Fibroblast of the aortic adventitia (primary cell): ENCODE data around the gene PPP4R4. TPM values are rescaled to one million over a fixed set of nuclear protein-coding genes. Genes with fewer than 3 reads are reported as not detected.
"Not testable (repeated sequence)": the region's sequence is repeated elsewhere in the genome, so short reads cannot be mapped to it uniquely, and the experiment has no call there.

ENCODE experiments used
- DNase-seq: peaks from one replicate; pipeline ENCODE4 v3.0.0-alpha.2; 2010; ENCODE audit warnings: low read depth
- H3K4me3 ChIP-seq: 2 replicates; pipeline ENCODE4 v1.5.1; 2011; ENCODE audit warnings: low read depth, mild to moderate bottlenecking, control low read depth, low read length, moderate library complexity
- CTCF ChIP-seq: IDR thresholded peaks from 2 replicates; pipeline ENCODE4 v1.5.1; 2011; ENCODE audit warnings: mild to moderate bottlenecking, low read length, control low read depth, inconsistent platforms; ENCODE audit not compliant: insufficient read depth
- total RNA-seq: library from RNA; depleted of rRNA; stranded (reverse); fragments of >200 nt; gene quantifications from 2 replicates; pipeline ENCODE4 v1.2.3, GENCODE V29; 2012; ENCODE audit warnings: low replicate concordance

The PPP4R4 gene
- total RNA-seq, 1 donor = 7.0 TPM

- TF ChIP-seq CTCF = no peak
- H3K4me3 ChIP-seq = no peak overlapping the region
- DNase-seq = no peak
These were observed 29.4 kb upstream of the PPP4R4 start for GRCh38 chr14:94144765-94145164.

DNA sequence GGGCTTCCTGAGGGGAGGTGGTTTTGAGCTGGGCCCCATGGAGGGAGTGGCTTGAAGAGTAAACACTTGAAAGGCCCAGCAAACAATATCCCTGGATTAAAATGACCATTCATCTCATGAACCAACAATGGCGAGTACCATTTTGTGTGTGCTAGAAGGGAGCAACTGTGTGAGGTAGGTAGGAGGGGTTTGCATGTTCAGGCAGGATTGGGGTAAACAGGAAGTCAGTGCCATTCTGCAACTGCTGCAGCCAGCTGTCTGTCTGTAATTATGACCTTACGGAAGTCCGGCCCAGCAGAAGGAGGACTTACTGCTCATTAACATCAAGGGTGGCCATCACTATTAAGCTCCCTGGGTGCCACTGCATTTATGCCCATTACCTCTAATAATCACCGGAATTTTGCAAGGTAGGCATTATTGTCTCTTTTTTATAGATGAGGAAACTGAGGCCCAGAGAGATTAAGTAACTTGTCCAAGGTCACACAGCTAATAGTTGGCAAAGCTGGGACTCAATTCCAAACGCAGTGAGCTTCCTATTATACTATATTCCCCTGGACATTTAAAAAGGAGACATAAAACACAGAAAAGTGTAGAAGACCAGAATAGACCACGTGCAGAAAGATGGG is 28.1 kb upstream of the PPP4R4 start:
- TF ChIP-seq CTCF = no peak
- H3K4me3 ChIP-seq = no peak overlapping the region
- no peak for DNase-seq

- no peak overlapping the region for H3K4me3 ChIP-seq
- no peak for TF ChIP-seq CTCF
- no peak for DNase-seq
These were observed 21.4 kb upstream of the PPP4R4 start for GRCh38 chr14:94152676-94153075.

DNA sequence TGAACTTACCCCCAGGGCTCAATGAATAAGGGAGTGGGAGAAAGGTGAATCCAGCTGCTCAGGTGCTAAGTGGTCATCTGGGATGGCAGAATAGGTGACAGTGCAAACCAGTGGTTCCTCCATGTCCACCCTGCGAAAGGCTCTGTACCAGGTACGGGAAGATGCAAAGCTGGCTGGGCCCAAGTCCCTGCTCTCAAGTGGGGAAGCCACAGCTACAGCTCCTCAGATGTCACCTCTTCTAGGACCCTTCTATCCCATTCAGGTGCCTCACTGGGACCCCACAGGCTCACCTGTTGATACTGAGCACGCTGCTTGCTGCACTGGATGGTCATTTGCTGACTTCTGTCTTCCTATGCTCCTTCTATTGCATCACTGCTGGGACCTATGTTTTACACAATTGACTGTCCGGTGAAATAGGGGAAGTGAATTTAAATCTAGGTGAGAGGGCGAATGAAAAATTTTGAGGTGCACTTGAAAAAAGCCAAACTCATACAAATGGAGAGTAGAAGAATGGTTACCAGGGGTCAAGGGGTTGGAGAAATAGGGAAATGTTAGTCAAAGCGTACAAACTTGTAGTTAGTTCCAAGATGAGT is 20.3 kb upstream of the PPP4R4 start:
- no peak for TF ChIP-seq CTCF
- no peak overlapping the region for H3K4me3 ChIP-seq
- no peak for DNase-seq

GRCh38 chr14:94156143-94156542 is 18.0 kb upstream of the PPP4R4 start:
- not testable (repeated sequence) for H3K4me3 ChIP-seq, DNase-seq

GRCh38 chr14:94157197-94157596 is 16.9 kb upstream of the PPP4R4 start:
- no peak overlapping the region for H3K4me3 ChIP-seq
- no peak for DNase-seq
- TF ChIP-seq CTCF = no peak

- TF ChIP-seq CTCF = no peak
- DNase-seq = no peak
These were observed 15.8 kb upstream of the PPP4R4 start for GRCh38 chr14:94158239-94158883.

More at GRCh38 chr14:94158239-94158883, 15.8 kb upstream of the PPP4R4 start:
- H3K4me3 ChIP-seq = no peak overlapping the region
